DOHH2 (cell line): ENCODE data around the gene TFAM.

Experiments used
- EZH2phosphoT487 ChIP-seq: fragments of 200-600 bp; sonication (generic); IDR thresholded peaks from 2 replicates; pipeline ENCODE4 v1.6.1; 2017; ENCODE audit warnings: borderline replicate concordance, mild to moderate bottlenecking, antibody characterized with exemption, low read length, moderate library complexity, mixed read lengths
- TF ChIP-seq, protein P1 (sequence below): fragments of 200-600 bp; sonication (generic); IDR thresholded peaks from one replicate; pipeline ENCODE4 v1.5.1; 2014; ENCODE audit warnings: antibody characterized with exemption, mild to moderate bottlenecking, low read depth, low read length; ENCODE audit not compliant: poor library complexity, severe bottlenecking

DNA sequence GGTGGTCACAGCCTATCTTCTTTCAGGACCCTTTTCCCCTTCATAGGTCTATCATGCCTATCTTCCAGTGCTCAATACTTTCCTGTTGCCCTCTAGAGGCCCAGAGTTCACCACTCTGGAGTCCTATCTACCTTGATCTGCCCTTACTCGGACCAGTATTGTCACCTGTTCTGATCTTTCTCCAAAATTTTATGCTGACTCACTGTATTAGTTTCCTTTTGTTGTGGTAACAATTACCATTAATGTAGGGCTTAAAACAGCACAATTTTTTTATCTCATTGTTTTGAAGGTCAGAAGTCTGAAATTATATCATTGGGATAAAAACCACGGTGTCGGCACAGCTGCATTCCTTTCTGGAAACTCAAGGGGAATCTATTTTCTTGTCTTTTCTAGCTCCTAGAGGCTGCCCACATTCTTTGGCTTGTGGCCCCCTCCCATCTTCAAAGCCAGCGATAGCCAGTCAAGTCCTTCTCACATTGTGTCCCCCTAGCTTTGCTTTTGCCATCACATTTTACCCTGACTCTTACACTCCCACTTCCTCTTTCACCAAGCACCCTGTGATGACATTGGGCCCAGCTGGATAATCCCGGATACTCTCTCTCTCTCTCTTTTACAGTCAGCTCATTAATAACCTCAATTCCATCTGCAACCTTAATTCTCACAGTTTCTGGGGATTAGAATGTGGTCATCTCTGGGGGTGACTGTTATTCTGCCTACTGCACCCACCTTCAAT, 54.6 kb downstream of the TFAM start:
- TF ChIP-seq, protein P1, sequence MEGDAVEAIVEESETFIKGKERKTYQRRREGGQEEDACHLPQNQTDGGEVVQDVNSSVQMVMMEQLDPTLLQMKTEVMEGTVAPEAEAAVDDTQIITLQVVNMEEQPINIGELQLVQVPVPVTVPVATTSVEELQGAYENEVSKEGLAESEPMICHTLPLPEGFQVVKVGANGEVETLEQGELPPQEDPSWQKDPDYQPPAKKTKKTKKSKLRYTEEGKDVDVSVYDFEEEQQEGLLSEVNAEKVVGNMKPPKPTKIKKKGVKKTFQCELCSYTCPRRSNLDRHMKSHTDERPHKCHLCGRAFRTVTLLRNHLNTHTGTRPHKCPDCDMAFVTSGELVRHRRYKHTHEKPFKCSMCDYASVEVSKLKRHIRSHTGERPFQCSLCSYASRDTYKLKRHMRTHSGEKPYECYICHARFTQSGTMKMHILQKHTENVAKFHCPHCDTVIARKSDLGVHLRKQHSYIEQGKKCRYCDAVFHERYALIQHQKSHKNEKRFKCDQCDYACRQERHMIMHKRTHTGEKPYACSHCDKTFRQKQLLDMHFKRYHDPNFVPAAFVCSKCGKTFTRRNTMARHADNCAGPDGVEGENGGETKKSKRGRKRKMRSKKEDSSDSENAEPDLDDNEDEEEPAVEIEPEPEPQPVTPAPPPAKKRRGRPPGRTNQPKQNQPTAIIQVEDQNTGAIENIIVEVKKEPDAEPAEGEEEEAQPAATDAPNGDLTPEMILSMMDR, result no peak
- TF ChIP-seq EZH2phosphoT487, result no peak
